ENCODE results near the gene SEPTIN12.

DNA sequence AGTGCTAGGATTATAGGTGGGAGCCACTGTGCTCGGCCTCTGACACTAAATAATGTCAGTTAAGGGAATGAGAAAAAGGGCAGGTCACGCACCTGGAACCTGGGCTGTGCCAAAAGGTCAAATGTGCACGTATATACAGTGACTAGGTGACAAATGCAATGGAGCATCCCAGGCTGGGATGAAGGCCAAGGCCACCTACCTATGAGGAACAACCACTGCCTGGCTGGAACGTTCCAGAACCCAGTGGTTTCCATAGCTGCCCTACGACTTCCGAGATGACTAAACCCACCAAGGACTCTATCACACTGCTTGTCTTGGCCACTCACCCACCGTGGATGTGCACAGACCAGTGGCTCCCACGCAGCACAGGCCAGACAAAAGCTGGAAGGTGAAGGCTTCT is 37.2 kb downstream of the SEPTIN12 start:
- TF ChIP-seq, protein P1, sequence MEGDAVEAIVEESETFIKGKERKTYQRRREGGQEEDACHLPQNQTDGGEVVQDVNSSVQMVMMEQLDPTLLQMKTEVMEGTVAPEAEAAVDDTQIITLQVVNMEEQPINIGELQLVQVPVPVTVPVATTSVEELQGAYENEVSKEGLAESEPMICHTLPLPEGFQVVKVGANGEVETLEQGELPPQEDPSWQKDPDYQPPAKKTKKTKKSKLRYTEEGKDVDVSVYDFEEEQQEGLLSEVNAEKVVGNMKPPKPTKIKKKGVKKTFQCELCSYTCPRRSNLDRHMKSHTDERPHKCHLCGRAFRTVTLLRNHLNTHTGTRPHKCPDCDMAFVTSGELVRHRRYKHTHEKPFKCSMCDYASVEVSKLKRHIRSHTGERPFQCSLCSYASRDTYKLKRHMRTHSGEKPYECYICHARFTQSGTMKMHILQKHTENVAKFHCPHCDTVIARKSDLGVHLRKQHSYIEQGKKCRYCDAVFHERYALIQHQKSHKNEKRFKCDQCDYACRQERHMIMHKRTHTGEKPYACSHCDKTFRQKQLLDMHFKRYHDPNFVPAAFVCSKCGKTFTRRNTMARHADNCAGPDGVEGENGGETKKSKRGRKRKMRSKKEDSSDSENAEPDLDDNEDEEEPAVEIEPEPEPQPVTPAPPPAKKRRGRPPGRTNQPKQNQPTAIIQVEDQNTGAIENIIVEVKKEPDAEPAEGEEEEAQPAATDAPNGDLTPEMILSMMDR (IDR thresholded peaks at IDR 0.05; ENCODE audit: poor library complexity), result no peak
- no peak for TF ChIP-seq EZH2 (IDR thresholded peaks at IDR 0.05; ENCODE audit: borderline replicate concordance)

Measured in hepatocyte (in vitro differentiated cells).